HepG2 (cell line): ENCODE data around the gene CHN1. TPM values are rescaled to one million over a fixed set of nuclear protein-coding genes. Genes with fewer than 3 reads are reported as not detected.

Source experiments
- ATAC-seq: fragments of 200-7000 bp; cut with Tn5 transposase; 3 replicates; pipeline ENCODE4 v1.9.1; 2020; ENCODE audit warnings: mild to moderate bottlenecking, moderate library complexity
- BruUV-seq: library from RNA; stranded (reverse); fragments of 400-500 nt; replicated peaks from 2 replicates; lab custom pipeline; 2021; lab: Mats Ljungman, UMichigan
- CTCF ChIA-PET: fragments of 300-600 bp; formaldehyde crosslinking; extraction: SDS; loops from one replicate; lab custom pipeline; 2021; ENCODE audit warnings: low total read pairs, inconsistent platforms, low intra/inter-chr PET ratio; lab: Yijun Ruan, JAX
- POLR2A ChIA-PET: fragments of 350-600 bp; sonication (Branson Sonifier 250); formaldehyde crosslinking; loops from one replicate; lab custom pipeline; 2020; ENCODE audit warnings: antibody characterized with exemption, inconsistent platforms; lab: Yijun Ruan, JAX
- DNase-seq: peaks from one replicate; pipeline ENCODE4 v3.0.0-alpha.2; 2015; ENCODE audit warnings: low spot score
- FAIRE-seq: peaks from 3 replicates; lab custom pipeline; 2011; peaks lifted over from hg19 to GRCh38; lab: Jason Lieb, UNC
- H2AFZ ChIP-seq: one replicate; pipeline ENCODE4 v1.6.1; 2011; ENCODE audit warnings: low read length, inconsistent platforms
- H3K27ac ChIP-seq: fragments of 300-600 bp; 3 replicates; pipeline ENCODE4 v1.8.0; 2011; ENCODE audit warnings: mixed run types, mild to moderate bottlenecking, mixed read lengths, low read length, inconsistent platforms; ENCODE audit not compliant: insufficient read depth; ENCODE audit errors: extremely low read length
- H3K27me3 ChIP-seq, 2 experiments: fragments of 200-600 bp in 1 of 2; 2 replicates in 1 of 2; 3 replicates in 1 of 2; pipeline versions ENCODE4 v1.6.0 to v1.8.0; 2011; ENCODE audit warnings: low read length in 2 of 2, mild to moderate bottlenecking in 2 of 2, moderate library complexity in 2 of 2, inconsistent platforms in 1 of 2; ENCODE audit not compliant: insufficient read depth in 2 of 2, control insufficient read depth in 1 of 2
- H3K36me3 ChIP-seq, 2 experiments: fragments of 200-600 bp in 1 of 2; replicated peaks in 1 of 2; 2 replicates in 1 of 2; 3 replicates in 1 of 2; pipeline versions ENCODE4 v1.5.1 to v1.8.0; 2011; ENCODE audit warnings: low read length in 2 of 2, inconsistent platforms in 1 of 2; ENCODE audit not compliant: insufficient read depth in 2 of 2, control insufficient read depth in 1 of 2
- H3K4me1 ChIP-seq: 2 replicates; pipeline ENCODE4 v1.5.1; 2012; ENCODE audit warnings: low read length, inconsistent platforms; ENCODE audit not compliant: insufficient read depth
- H3K4me2 ChIP-seq: 2 replicates; pipeline ENCODE4 v1.6.0; 2011; ENCODE audit warnings: low read depth, low read length, inconsistent platforms
- H3K4me3 ChIP-seq, 3 experiments: fragments of 200-600 bp in 1 of 3; sonication (generic), shearing (Covaris generic) in 1 of 3; replicated peaks in 1 of 3; 2 replicates each; pipeline ENCODE4 v1.5.1; 2011 to 2016; ENCODE audit warnings: low read length in 3 of 3, inconsistent platforms in 2 of 3, low read depth in 2 of 3, mild to moderate bottlenecking in 2 of 3, control low read depth in 1 of 3, mixed read lengths in 1 of 3; ENCODE audit not compliant: insufficient read depth in 1 of 3
- H3K79me2 ChIP-seq: one replicate; pipeline ENCODE4 v1.6.1; 2011; ENCODE audit warnings: low read length, inconsistent platforms; ENCODE audit not compliant: insufficient read depth
- H3K9ac ChIP-seq: 2 replicates; pipeline ENCODE4 v1.6.0; 2011; ENCODE audit warnings: mild to moderate bottlenecking, low read depth, low read length, inconsistent platforms; ENCODE audit not compliant: insufficient read depth
- H3K9me3 ChIP-seq: 2 replicates; pipeline ENCODE4 v1.5.1; 2012; ENCODE audit warnings: mild to moderate bottlenecking, low read length
- H4K20me1 ChIP-seq: 2 replicates; pipeline ENCODE4 v1.6.0; 2011; ENCODE audit warnings: inconsistent platforms, mild to moderate bottlenecking, low read length, moderate library complexity; ENCODE audit not compliant: insufficient read depth
- FOXK1 ChIP-seq: sonication (generic); formaldehyde crosslinking; IDR thresholded peaks from 2 replicates; pipeline ENCODE4 v1.4.0; 2020; ENCODE audit warnings: low read depth, missing genetic modification reagents, borderline replicate concordance
- FOXO4 ChIP-seq: sonication (generic); formaldehyde crosslinking; conservative IDR thresholded peaks from 2 replicates; pipeline ENCODE4 v1.8.1; 2023; ENCODE audit warnings: missing genetic modification reagents
- GMEB1 ChIP-seq: sonication (generic); formaldehyde crosslinking; IDR thresholded peaks from 2 replicates; pipeline ENCODE4 v1.5.1; 2020; ENCODE audit warnings: missing genetic modification reagents, mild to moderate bottlenecking, borderline replicate concordance
- HOXA7 ChIP-seq: sonication (generic); formaldehyde crosslinking; IDR thresholded peaks from 2 replicates; pipeline ENCODE4 v1.8.1; 2022; ENCODE audit warnings: mild to moderate bottlenecking, missing genetic modification reagents, moderate library complexity
- MLLT10 ChIP-seq: sonication (generic); formaldehyde crosslinking; IDR thresholded peaks from 2 replicates; pipeline ENCODE4 v1.4.0; 2020; ENCODE audit warnings: missing genetic modification reagents
- MTA1 ChIP-seq: sonication (generic); formaldehyde crosslinking; IDR thresholded peaks from 2 replicates; pipeline ENCODE4 v1.4.0; 2020; ENCODE audit warnings: missing genetic modification reagents, mild to moderate bottlenecking, borderline replicate concordance
- PHF21A ChIP-seq: sonication (generic); formaldehyde crosslinking; IDR thresholded peaks from 2 replicates; pipeline ENCODE4 v1.5.0; 2020; ENCODE audit warnings: mild to moderate bottlenecking, missing genetic modification reagents
- PLRG1 ChIP-seq: fragments of 450-650 bp; conservative IDR thresholded peaks from 2 replicates; pipeline ENCODE4 v1.6.1; 2016
- RARG ChIP-seq: sonication (generic); formaldehyde crosslinking; IDR thresholded peaks from 2 replicates; pipeline ENCODE4 v1.4.0; 2020; ENCODE audit warnings: low read depth, mild to moderate bottlenecking, missing genetic modification reagents
- ZNF510 ChIP-seq: sonication (generic); formaldehyde crosslinking; IDR thresholded peaks from 2 replicates; pipeline ENCODE4 v1.4.0; 2020; ENCODE audit warnings: low read depth, mild to moderate bottlenecking, missing genetic modification reagents
- WGBS: methylation state at CpG from one replicate; pipeline ENCODE4 v1.1.6; 2017; ENCODE audit warnings: low lambda C conversion rate; 5-methylcytosine and 5-hydroxymethylcytosine counted together
- in situ Hi-C: cut with HindIII; loops from 2 replicates; pipeline ENCODE4 v1.10.0; 2017; ENCODE audit warnings: low pct_unique_long_range_greater_than_20kb; ENCODE audit not compliant: extremely low pct_ligation_motif_present
- intact Hi-C: fragments of 100-400 bp; cut with micrococcal nuclease; formaldehyde crosslinking; loops from one replicate; pipeline ENCODE4 v1.10.0; 2022; ENCODE audit not compliant: unreplicated experiment
- polyA plus RNA-seq, 8 experiments: library from polyadenylated mRNA; depleted of rRNA in 3 of 8; stranded (reverse) in 7 of 8; unstranded in 1 of 8; fragments of >200 nt; fragmentation: Illumina TruSeq in 4 of 8; extraction: Trizol in 4 of 8; gene quantifications; 2 replicates each; pipeline versions ENCODE4 v1.2.1 to v1.2.3, GENCODE V29; 2011 to 2016; ENCODE audit warnings: low read depth in 4 of 8, missing spikeins in 1 of 8, mixed read lengths in 1 of 8; ENCODE audit not compliant: insufficient read depth in 1 of 8
- total RNA-seq, 5 experiments: library from RNA; depleted of rRNA; stranded (reverse); fragments of >200 nt; fragmentation: Illumina TruSeq; extraction: Trizol; gene quantifications; 2 replicates each; pipeline ENCODE4 v1.2.3, GENCODE V29; 2016; ENCODE audit warnings: low read depth in 1 of 5

CHN1 gene
- total and polyA plus RNA-seq, 2 of the 13 experiments (the other 11 are each of a cell fraction or from before 2014, with no cell fraction given) = 2.8 to 3.5 TPM

GRCh38 chr2:174914853-174915760 is 90.1 kb downstream of the CHN1 start:
- no peak overlapping the region for H3K4me2 ChIP-seq
- no peaks in the 10 kb centered on the region for H3K79me2 ChIP-seq
- CTCF ChIA-PET = no interaction called here
- in situ Hi-C loops = no loop called here
- no peaks in the 10 kb centered on the region for H3K9me3 ChIP-seq
- H3K36me3 ChIP-seq = no peaks in the 10 kb centered on the region
- H3K27ac ChIP-seq = no peak overlapping the region
- H3K27me3 ChIP-seq = no peaks in the 10 kb centered on the region
- FAIRE-seq = no peak
- POLR2A ChIA-PET = no interaction called here
- H4K20me1 ChIP-seq = no peaks in the 10 kb centered on the region
- 76% methylated on average over 7 of the region's 7 CpGs for WGBS
- H2AFZ ChIP-seq = no peak overlapping the region
- no TSS peak for BruUV-seq
- no peak overlapping the region for H3K4me3 ChIP-seq
- no peaks in the 10 kb centered on the region for H3K4me1 ChIP-seq
- DNase-seq = no peak
- no peak for ATAC-seq
- H3K9ac ChIP-seq = no peak overlapping the region
- TF ChIP-seq MLLT10 = no peak
- no peak for TF ChIP-seq HOXA7
- TF ChIP-seq ZNF510 (CRISPR knock-in tag) = no peak
- TF ChIP-seq RARG (CRISPR knock-in tag) = no peak
- TF ChIP-seq PLRG1 = no peak
- no peak for TF ChIP-seq PHF21A
- no peak for TF ChIP-seq GMEB1 (CRISPR knock-in tag)
- no peak for TF ChIP-seq FOXK1 (CRISPR knock-in tag)
- TF ChIP-seq FOXO4 = no peak
- no peak for TF ChIP-seq MTA1 (CRISPR knock-in tag)
- intact Hi-C loops = no loop called here
